Progenitor cell of endocrine pancreas (in vitro differentiated cells): Measurements from ENCODE around the gene PSMD11. TPM values are rescaled to one million over a fixed set of nuclear protein-coding genes. Genes with fewer than 3 reads are reported as not detected.

Experiments
- DNase-seq: peaks from one replicate; pipeline ENCODE4 v3.0.0; 2021; ENCODE audit warnings: low spot score; ENCODE audit not compliant: unreplicated experiment
- H3K27ac Mint-ChIP-seq: 2 replicates; pipeline ENCODE4 v1.8.0; 2021; ENCODE audit warnings: mild to moderate bottlenecking, moderate library complexity, mixed read lengths
- H3K27me3 Mint-ChIP-seq: 2 replicates; pipeline ENCODE4 v1.8.0; 2021; ENCODE audit warnings: mixed read lengths
- H3K36me3 Mint-ChIP-seq: 2 replicates; pipeline ENCODE4 v1.8.0; 2022; ENCODE audit warnings: mixed read lengths; ENCODE audit not compliant: insufficient read depth
- H3K4me1 Mint-ChIP-seq: 2 replicates; pipeline ENCODE4 v1.8.0; 2021; ENCODE audit warnings: low read depth, mixed read lengths
- H3K4me3 Mint-ChIP-seq: 2 replicates; pipeline ENCODE4 v1.8.0; 2021; ENCODE audit warnings: low read depth, mild to moderate bottlenecking, moderate library complexity, mixed read lengths
- H3K9me3 Mint-ChIP-seq: 2 replicates; pipeline ENCODE4 v1.8.0; 2021; ENCODE audit warnings: low read depth, mixed read lengths
- CTCF ChIP-seq: fragments of 200-600 bp; sonication (generic); IDR thresholded peaks from one replicate; pipeline ENCODE4 v1.5.0; 2021; ENCODE audit warnings: antibody characterized with exemption, mild to moderate bottlenecking; ENCODE audit not compliant: unreplicated experiment
- total RNA-seq: library from RNA; stranded (reverse); gene quantifications from 2 replicates; pipeline ENCODE4 v1.2.1, GENCODE V29; 2021

PSMD11 gene
- total RNA-seq, 1 donor from 2014 or later, result 110 TPM

- Mint-ChIP-seq H3K27me3 (no peaks in the 10 kb centered on the region), H3K27ac (no peak overlapping the region), H3K9me3 (no peaks in the 10 kb centered on the region), H3K36me3 (no peaks in the 10 kb centered on the region), H3K4me3 (no peak overlapping the region), H3K4me1 (no peaks in the 10 kb centered on the region)
- no peak for TF ChIP-seq CTCF
- DNase-seq, result no peak
Measured at GRCh38 chr17:32497431-32498205, 53.3 kb downstream of the PSMD11 start.

- no peak for TF ChIP-seq CTCF
- Mint-ChIP-seq H3K9me3 (no peaks in the 10 kb centered on the region), H3K4me1 (no peaks in the 10 kb centered on the region), H3K27me3 (no peaks in the 10 kb centered on the region), H3K27ac (no peak overlapping the region), H3K36me3 (no peaks in the 10 kb centered on the region), H3K4me3 (no peak overlapping the region)
- DNase-seq, result no peak
Measured at GRCh38 chr17:32498391-32498790, 54.1 kb downstream of the PSMD11 start.

GRCh38 chr17:32502013-32502412 is 57.7 kb downstream of the PSMD11 start:
- H3K27me3 Mint-ChIP-seq, result no peaks in the 10 kb centered on the region
- TF ChIP-seq CTCF, result no peak
- H3K4me3 Mint-ChIP-seq, result no peak overlapping the region
- no peaks in the 10 kb centered on the region for H3K36me3 Mint-ChIP-seq
- H3K9me3 Mint-ChIP-seq, result no peaks in the 10 kb centered on the region
- DNase-seq, result no peak
- no peak overlapping the region for H3K27ac Mint-ChIP-seq
- no peaks in the 10 kb centered on the region for H3K4me1 Mint-ChIP-seq

GRCh38 chr17:32502710-32503109 is 58.4 kb downstream of the PSMD11 start:
- Mint-ChIP-seq H3K9me3 (no peaks in the 10 kb centered on the region), H3K27me3 (no peaks in the 10 kb centered on the region), H3K4me1 (no peaks in the 10 kb centered on the region), H3K36me3 (no peaks in the 10 kb centered on the region), H3K27ac (no peak overlapping the region), H3K4me3 (no peak overlapping the region)
- no peak for DNase-seq
- no peak for TF ChIP-seq CTCF

GRCh38 chr17:32503251-32504165 is 59.2 kb downstream of the PSMD11 start:
- no peak for DNase-seq
- H3K36me3 Mint-ChIP-seq, result no peaks in the 10 kb centered on the region
- no peak for TF ChIP-seq CTCF
- no peak overlapping the region for H3K27ac Mint-ChIP-seq
- no peak overlapping the region for H3K4me3 Mint-ChIP-seq
- no peaks in the 10 kb centered on the region for H3K4me1 Mint-ChIP-seq
- no peaks in the 10 kb centered on the region for H3K27me3 Mint-ChIP-seq
- no peaks in the 10 kb centered on the region for H3K9me3 Mint-ChIP-seq
